ENCODE measurements around the gene VANGL1.

- TF ChIP-seq POLR2AphosphoS5 (IDR thresholded peaks at IDR 0.05; ENCODE audit: borderline replicate concordance, low read depth, low read length) (no peak), EZH2 (IDR thresholded peaks at IDR 0.05) (no peak)
Measured at GRCh38 chr1:115658646-115659045, 16.9 kb downstream of the VANGL1 start.
